Measurements from ENCODE around the gene GDPGP1. TPM values are rescaled to one million over a fixed set of nuclear protein-coding genes. Genes with fewer than 3 reads are reported as not detected.

Gene GDPGP1
- total and polyA plus RNA-seq, 2 of the 4 experiments (the other 2 are of a cell fraction), result 2.3 to 4.1 TPM

DNA sequence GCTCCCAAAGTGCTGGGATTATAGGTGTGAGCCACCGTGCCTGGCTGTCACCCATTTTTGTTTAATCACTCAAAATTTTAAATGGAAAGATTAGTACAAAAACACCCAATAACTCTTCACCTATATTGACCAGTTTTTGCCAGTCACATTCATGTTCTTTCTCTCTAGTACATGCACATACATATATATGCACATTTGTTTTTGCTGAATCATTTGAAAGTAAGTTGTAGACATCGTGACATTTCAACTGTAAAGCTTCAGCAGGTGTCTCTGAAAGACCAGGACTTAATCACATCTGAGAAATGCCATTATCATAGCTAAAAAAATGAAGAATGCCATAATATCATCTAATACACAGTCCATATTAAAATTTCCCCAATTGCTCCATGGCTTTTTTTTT is 39.4 kb upstream of the GDPGP1 start:
- ATAC-seq (ENCODE audit: low read depth) (no peak), DNase-seq (no peak)
- Histone ChIP-seq H3K27me3 (ENCODE audit: control insufficient read depth, insufficient read depth, low read length) (no peaks in the 10 kb centered on the region), H3K14ac (replicated peaks; ENCODE audit: low read depth, low read length) (no peak overlapping the region), H3K9me3 (ENCODE audit: control insufficient read depth, insufficient read depth, low read length) (no peaks in the 10 kb centered on the region), H2AFZ (replicated peaks; ENCODE audit: low read length, poor library complexity) (no peak overlapping the region), H2BK5ac (ENCODE audit: low read depth, low read length, poor library complexity, severe bottlenecking) (no peak overlapping the region), H2BK20ac (ENCODE audit: low read depth, low read length) (no peak overlapping the region), H4K5ac (ENCODE audit: low read depth, low read length) (no peak overlapping the region), H2BK15ac (ENCODE audit: low read depth, low read length) (no peak overlapping the region), H3K18ac (ENCODE audit: low read depth, low read length) (no peak overlapping the region), H3K4me2 (ENCODE audit: low read depth, low read length) (no peak overlapping the region), H4K8ac (ENCODE audit: low read depth in 2 of 2, low read length in 2 of 2) (no peak overlapping the region), H2BK120ac (ENCODE audit: low read depth, low read length) (no peak overlapping the region), H3K79me1 (ENCODE audit: low read depth in 1 of 2, low read length in 2 of 2) (peaks cover 0 to 8% of the 10 kb centered on the region in 2 experiments; a peak in 2 of 4 replicates), H3K27ac (ENCODE audit: insufficient read depth, low read length) (no peak overlapping the region), H3K9me1 (ENCODE audit: insufficient read depth, low read length) (peaks cover 11% of the 10 kb centered on the region), H2AK9ac (replicated peaks; ENCODE audit: low read depth, low read length, poor library complexity) (no peak overlapping the region), H3K9ac (ENCODE audit: low read depth, low read length) (no peak overlapping the region), H3K23ac (ENCODE audit: low read depth, low read length) (no peak overlapping the region), H4K91ac (ENCODE audit: insufficient read depth, low read depth, low read length) (no peak overlapping the region), H3K4me1 (ENCODE audit: control insufficient read depth, insufficient read depth, low read length) (peaks cover 17% of the 10 kb centered on the region), H2AK5ac (ENCODE audit: low read depth, low read length) (no peak overlapping the region), H3K56ac (ENCODE audit: extremely low read depth, insufficient read depth, low read length) (no peak overlapping the region), H3K4ac (ENCODE audit: low read depth, low read length) (no peak overlapping the region), H3K4me3 (ENCODE audit: insufficient read depth, low read depth, low read length) (no peak overlapping the region), H4K20me1 (ENCODE audit: insufficient read depth, low read length) (no peaks in the 10 kb centered on the region), H3K36me3 (ENCODE audit: control insufficient read depth, insufficient read depth, low read length) (no peaks in the 10 kb centered on the region)
- WGBS, 2 experiments (ENCODE audit: extremely low coverage in 2 of 2, insufficient read length in 1 of 2), result no CpG with 5 or more reads among the region's 2 CpGs
- ChIA-PET POLR2A (ENCODE audit: unreplicated experiment) (no interaction called here), CTCF (no interaction called here)
- BruUV-seq (replicated peaks), result no TSS peak
- TF ChIP-seq RFX5 (IDR thresholded peaks at IDR 0.05; ENCODE audit: low read depth, low read length) (no peak), FOS (IDR thresholded peaks at IDR 0.05; ENCODE audit: low read depth, low read length) (no peak), MXI1 (IDR thresholded peaks at IDR 0.05; ENCODE audit: borderline replicate concordance, low read depth, low read length) (no peak), RCOR1 (IDR thresholded peaks at IDR 0.05; ENCODE audit: insufficient replicate concordance, low read length) (no peak), SMC3 (IDR thresholded peaks at IDR 0.05; ENCODE audit: low read depth, low read length) (no peak), BHLHE40 (IDR thresholded peaks at IDR 0.05; ENCODE audit: low read depth, low read length) (no peak), NFE2L2 (IDR thresholded peaks at IDR 0.05; ENCODE audit: low read depth, low read length) (no peak), MAZ (IDR thresholded peaks at IDR 0.05; ENCODE audit: borderline replicate concordance, low read depth, low read length) (no peak), CEBPB (IDR thresholded peaks at IDR 0.05; ENCODE audit: low read depth, low read length) (no peak), MAFK (IDR thresholded peaks at IDR 0.05; ENCODE audit: low read depth, low read length) (no peak), CHD1 (IDR thresholded peaks at IDR 0.05; ENCODE audit: low read depth, low read length) (no peak), POLR2A (IDR thresholded peaks at IDR 0.05; ENCODE audit: low read depth, low read length) (no peak), RAD21 (IDR thresholded peaks at IDR 0.05; ENCODE audit: low read length) (no peak)
- TF ChIP-seq, protein P1, sequence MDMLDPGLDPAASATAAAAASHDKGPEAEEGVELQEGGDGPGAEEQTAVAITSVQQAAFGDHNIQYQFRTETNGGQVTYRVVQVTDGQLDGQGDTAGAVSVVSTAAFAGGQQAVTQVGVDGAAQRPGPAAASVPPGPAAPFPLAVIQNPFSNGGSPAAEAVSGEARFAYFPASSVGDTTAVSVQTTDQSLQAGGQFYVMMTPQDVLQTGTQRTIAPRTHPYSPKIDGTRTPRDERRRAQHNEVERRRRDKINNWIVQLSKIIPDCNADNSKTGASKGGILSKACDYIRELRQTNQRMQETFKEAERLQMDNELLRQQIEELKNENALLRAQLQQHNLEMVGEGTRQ (IDR thresholded peaks at IDR 0.05; ENCODE audit: low read depth, low read length), result no peak
- TF ChIP-seq, protein P2, sequence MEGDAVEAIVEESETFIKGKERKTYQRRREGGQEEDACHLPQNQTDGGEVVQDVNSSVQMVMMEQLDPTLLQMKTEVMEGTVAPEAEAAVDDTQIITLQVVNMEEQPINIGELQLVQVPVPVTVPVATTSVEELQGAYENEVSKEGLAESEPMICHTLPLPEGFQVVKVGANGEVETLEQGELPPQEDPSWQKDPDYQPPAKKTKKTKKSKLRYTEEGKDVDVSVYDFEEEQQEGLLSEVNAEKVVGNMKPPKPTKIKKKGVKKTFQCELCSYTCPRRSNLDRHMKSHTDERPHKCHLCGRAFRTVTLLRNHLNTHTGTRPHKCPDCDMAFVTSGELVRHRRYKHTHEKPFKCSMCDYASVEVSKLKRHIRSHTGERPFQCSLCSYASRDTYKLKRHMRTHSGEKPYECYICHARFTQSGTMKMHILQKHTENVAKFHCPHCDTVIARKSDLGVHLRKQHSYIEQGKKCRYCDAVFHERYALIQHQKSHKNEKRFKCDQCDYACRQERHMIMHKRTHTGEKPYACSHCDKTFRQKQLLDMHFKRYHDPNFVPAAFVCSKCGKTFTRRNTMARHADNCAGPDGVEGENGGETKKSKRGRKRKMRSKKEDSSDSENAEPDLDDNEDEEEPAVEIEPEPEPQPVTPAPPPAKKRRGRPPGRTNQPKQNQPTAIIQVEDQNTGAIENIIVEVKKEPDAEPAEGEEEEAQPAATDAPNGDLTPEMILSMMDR (conservative IDR thresholded peaks at IDR 0.05; ENCODE audit: low read depth, low read length), result no peak
- TF ChIP-seq, protein P3, sequence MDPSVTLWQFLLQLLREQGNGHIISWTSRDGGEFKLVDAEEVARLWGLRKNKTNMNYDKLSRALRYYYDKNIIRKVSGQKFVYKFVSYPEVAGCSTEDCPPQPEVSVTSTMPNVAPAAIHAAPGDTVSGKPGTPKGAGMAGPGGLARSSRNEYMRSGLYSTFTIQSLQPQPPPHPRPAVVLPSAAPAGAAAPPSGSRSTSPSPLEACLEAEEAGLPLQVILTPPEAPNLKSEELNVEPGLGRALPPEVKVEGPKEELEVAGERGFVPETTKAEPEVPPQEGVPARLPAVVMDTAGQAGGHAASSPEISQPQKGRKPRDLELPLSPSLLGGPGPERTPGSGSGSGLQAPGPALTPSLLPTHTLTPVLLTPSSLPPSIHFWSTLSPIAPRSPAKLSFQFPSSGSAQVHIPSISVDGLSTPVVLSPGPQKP (IDR thresholded peaks at IDR 0.05; ENCODE audit: borderline replicate concordance, low read depth, low read length), result no peak
- dilution Hi-C loops (cut with HindIII; ENCODE audit: low sequenced_read_pairs, unreplicated experiment) (no loop called here), intact Hi-C loops (cut with micrococcal nuclease) (no loop called here), in situ Hi-C loops (cut with MboI; ENCODE audit: low sequenced_read_pairs) (no loop called here)
